HCT116 (cell line): ENCODE results near the gene PRR5L. TPM values are rescaled to one million over a fixed set of nuclear protein-coding genes. Genes with fewer than 3 reads are reported as not detected.

Experiments
- ATAC-seq: fragments of 200-7000 bp; cut with Tn5 transposase; 2 replicates; pipeline ENCODE4 v1.9.1; 2020; ENCODE audit warnings: mild to moderate bottlenecking, moderate library complexity
- BruUV-seq: library from RNA; stranded (reverse); fragments of 400-500 nt; replicated peaks from 2 replicates; lab custom pipeline; 2021; lab: Mats Ljungman, UMichigan
- CTCF ChIA-PET: fragments of 300-600 bp; sonication (Branson Sonifier 250); formaldehyde crosslinking; loops from one replicate; lab custom pipeline; 2021; ENCODE audit warnings: antibody characterized with exemption; lab: Charles Lee
- POLR2A ChIA-PET: fragments of 300-600, 350-600 bp; sonication (Branson Sonifier 250); formaldehyde crosslinking; loops from one replicate; lab custom pipeline; 2021; ENCODE audit warnings: antibody characterized with exemption; lab: Charles Lee
- RAD21 ChIA-PET, 2 experiments: fragments of 300-600 bp; sonication (Branson Sonifier 250); formaldehyde crosslinking; loops; one replicate each; lab custom pipeline; 2023; ENCODE audit warnings: low total read pairs in 2 of 2; ENCODE audit not compliant: uncharacterized antibody in 2 of 2, unreplicated experiment in 2 of 2, low non-redundant PET in 1 of 2; lab: Charles Lee
- DNase-seq: peaks from one replicate; pipeline ENCODE4 v3.0.0-alpha.2; 2010; ENCODE audit warnings: low read depth, low spot score
- H2AFZ ChIP-seq: fragments of 200-600 bp; shearing (Covaris generic), sonication (generic); 2 replicates; pipeline ENCODE4 v1.6.1; 2017; ENCODE audit warnings: low read depth, mixed run types, mixed read lengths, antibody characterized with exemption, low read length; ENCODE audit not compliant: poor library complexity, severe bottlenecking
- H3K27ac ChIP-seq: 2 replicates; pipeline ENCODE4 v1.5.1; 2012; ENCODE audit warnings: low read depth, low read length
- H3K27me3 ChIP-seq: fragments of 200-600 bp; sonication (generic); 2 replicates; pipeline ENCODE4 v1.6.1; 2016; ENCODE audit warnings: mixed run types, low read length, mixed read lengths; ENCODE audit not compliant: insufficient read depth
- H3K36me3 ChIP-seq, 2 experiments: fragments of 200-500 bp in 1 of 2; fragments of 200-600 bp in 1 of 2; sonication (Bioruptor generic) in 1 of 2; sonication (generic) in 1 of 2; 2 replicates each; pipeline versions ENCODE4 v1.5.1 to v1.6.1; 2014 to 2016; ENCODE audit warnings: low read length in 2 of 2, inconsistent platforms in 1 of 2, mixed read lengths in 1 of 2, mixed run types in 1 of 2; ENCODE audit not compliant: insufficient read depth in 2 of 2, control insufficient read depth in 1 of 2
- H3K4me1 ChIP-seq, 2 experiments: fragments of 200-600 bp in 1 of 2; sonication (generic) in 1 of 2; 2 replicates each; pipeline versions ENCODE4 v1.5.1 to v1.6.1; 2012 to 2017; ENCODE audit warnings: low read length in 2 of 2, inconsistent platforms in 1 of 2, mild to moderate bottlenecking in 1 of 2, mixed read lengths in 1 of 2, mixed run types in 1 of 2, moderate library complexity in 1 of 2; ENCODE audit not compliant: insufficient read depth in 2 of 2, control insufficient read depth in 1 of 2
- H3K4me2 ChIP-seq: fragments of 200-600 bp; sonication (generic); 2 replicates; pipeline ENCODE4 v1.6.1; 2017; ENCODE audit warnings: mixed run types, low read length, mixed read lengths
- H3K4me3 ChIP-seq, 2 experiments: fragments of 200-600 bp in 1 of 2; sonication (generic) in 1 of 2; replicated peaks in 1 of 2; 2 replicates each; pipeline ENCODE4 v1.5.1; 2011 to 2016; ENCODE audit warnings: low read length in 2 of 2, control low read depth in 1 of 2, low read depth in 1 of 2, mild to moderate bottlenecking in 1 of 2, mixed read lengths in 1 of 2, mixed run types in 1 of 2
- H3K79me2 ChIP-seq: fragments of 200-600 bp; sonication (generic); 2 replicates; pipeline ENCODE4 v1.6.1; 2017; ENCODE audit warnings: mild to moderate bottlenecking, mixed run types, low read length, moderate library complexity, mixed read lengths; ENCODE audit not compliant: insufficient read depth
- H3K9ac ChIP-seq: fragments of 200-600 bp; sonication (generic); 2 replicates; pipeline ENCODE4 v1.6.1; 2016; ENCODE audit warnings: low read length, mixed read lengths
- H3K9me2 ChIP-seq: fragments of 200-600 bp; sonication (generic), shearing (Covaris generic); 2 replicates; pipeline ENCODE4 v1.6.1; 2017; ENCODE audit warnings: mixed run types, mild to moderate bottlenecking, moderate library complexity; ENCODE audit not compliant: insufficient read depth
- H3K9me3 ChIP-seq, 2 experiments: fragments of 200-500 bp in 1 of 2; fragments of 200-600 bp in 1 of 2; sonication (Bioruptor generic) in 1 of 2; sonication (generic) in 1 of 2; 2 replicates each; pipeline ENCODE4 v1.6.1; 2014 to 2017; ENCODE audit warnings: low read length in 2 of 2, mixed read lengths in 2 of 2, inconsistent platforms in 1 of 2, low read depth in 1 of 2, mild to moderate bottlenecking in 1 of 2, mixed run types in 1 of 2, moderate library complexity in 1 of 2; ENCODE audit not compliant: control insufficient read depth in 1 of 2, insufficient read depth in 1 of 2
- H4K20me1 ChIP-seq: fragments of 200-600 bp; sonication (generic), shearing (Covaris generic); 2 replicates; pipeline ENCODE4 v1.6.1; 2017; ENCODE audit warnings: mixed run types, mild to moderate bottlenecking, moderate library complexity; ENCODE audit not compliant: insufficient read depth
- CBX3 ChIP-seq: IDR thresholded peaks from 2 replicates; pipeline ENCODE4 v1.6.1; 2012; ENCODE audit warnings: low read depth
- CEBPB ChIP-seq: IDR thresholded peaks from 2 replicates; pipeline ENCODE4 v1.6.1; 2012; ENCODE audit warnings: low read depth
- EGR1 ChIP-seq: IDR thresholded peaks from 2 replicates; pipeline ENCODE4 v1.6.1; 2012; ENCODE audit warnings: low read depth
- ELF1 ChIP-seq: IDR thresholded peaks from 2 replicates; pipeline ENCODE4 v1.6.1; 2012; ENCODE audit warnings: low read depth, borderline replicate concordance
- FOSL1 ChIP-seq: IDR thresholded peaks from 2 replicates; pipeline ENCODE4 v1.6.1; 2012; ENCODE audit warnings: low read depth
- JUND ChIP-seq: IDR thresholded peaks from 2 replicates; pipeline ENCODE4 v1.6.1; 2012
- POLR2A ChIP-seq: IDR thresholded peaks from 2 replicates; pipeline ENCODE4 v1.7.0; 2011; ENCODE audit warnings: borderline replicate concordance; ENCODE audit not compliant: insufficient read depth, insufficient read length; ENCODE audit errors: extremely low read depth
- POLR2AphosphoS5 ChIP-seq: IDR thresholded peaks from 2 replicates; pipeline ENCODE4 v1.6.1; 2011; ENCODE audit warnings: mild to moderate bottlenecking, low read depth, low read length, moderate library complexity
- SIN3A ChIP-seq: IDR thresholded peaks from 2 replicates; pipeline ENCODE4 v1.6.1; 2012; ENCODE audit warnings: low read depth
- SP1 ChIP-seq: IDR thresholded peaks from 2 replicates; pipeline ENCODE4 v1.6.1; 2012; ENCODE audit warnings: low read depth
- SRF ChIP-seq: IDR thresholded peaks from 2 replicates; pipeline ENCODE4 v1.6.1; 2012; ENCODE audit warnings: low read depth
- TCF7L2 ChIP-seq: IDR thresholded peaks from 2 replicates; pipeline ENCODE4 v1.7.0; 2011; ENCODE audit warnings: borderline replicate concordance, inconsistent platforms; ENCODE audit not compliant: insufficient read depth, insufficient read length; ENCODE audit errors: extremely low read depth
- YY1 ChIP-seq: IDR thresholded peaks from 2 replicates; pipeline ENCODE4 v1.6.1; 2011; ENCODE audit warnings: low read length, low read depth, moderate library complexity, mild to moderate bottlenecking; ENCODE audit not compliant: insufficient replicate concordance; ENCODE audit errors: extremely low read depth
- ZFX ChIP-seq: fragments of 450-650 bp; IDR thresholded peaks from 2 replicates; pipeline ENCODE4 v1.6.1; 2017
- ZNF274 ChIP-seq: fragments of 200-500 bp; sonication (Bioruptor generic); IDR thresholded peaks from 2 replicates; pipeline ENCODE4 v1.6.1; 2014; ENCODE audit warnings: mild to moderate bottlenecking, low read depth, low read length, inconsistent platforms
- intact Hi-C: fragments of 100-400 bp; cut with micrococcal nuclease; formaldehyde crosslinking; loops from 2 replicates; pipeline ENCODE4 v1.10.0; 2022
- total RNA-seq: library from RNA; stranded (reverse); gene quantifications from one replicate; pipeline ENCODE4 v1.2.1, GENCODE V29; 2021; ENCODE audit not compliant: unreplicated experiment
- TF ChIP-seq, protein P1 (sequence below), 3 experiments: fragments of 200-600 bp in 1 of 3; sonication (generic) in 1 of 3; IDR thresholded peaks in 2 of 3; conservative IDR thresholded peaks in 1 of 3; 2 replicates each; pipeline ENCODE4 v1.5.1; 2012 to 2017; ENCODE audit warnings: low read depth in 2 of 3, low read length in 2 of 3, antibody characterized with exemption in 1 of 3, borderline replicate concordance in 1 of 3, control low read depth in 1 of 3, mild to moderate bottlenecking in 1 of 3, mixed read lengths in 1 of 3, mixed run types in 1 of 3, moderate library complexity in 1 of 3; ENCODE audit not compliant: insufficient read depth in 1 of 3
- TF ChIP-seq, protein P2 (sequence below): IDR thresholded peaks from 2 replicates; pipeline ENCODE4 v1.6.1; 2012

The PRR5L gene
- total RNA-seq, 1 experiment from 2014 or later = 0.47 TPM

DNA sequence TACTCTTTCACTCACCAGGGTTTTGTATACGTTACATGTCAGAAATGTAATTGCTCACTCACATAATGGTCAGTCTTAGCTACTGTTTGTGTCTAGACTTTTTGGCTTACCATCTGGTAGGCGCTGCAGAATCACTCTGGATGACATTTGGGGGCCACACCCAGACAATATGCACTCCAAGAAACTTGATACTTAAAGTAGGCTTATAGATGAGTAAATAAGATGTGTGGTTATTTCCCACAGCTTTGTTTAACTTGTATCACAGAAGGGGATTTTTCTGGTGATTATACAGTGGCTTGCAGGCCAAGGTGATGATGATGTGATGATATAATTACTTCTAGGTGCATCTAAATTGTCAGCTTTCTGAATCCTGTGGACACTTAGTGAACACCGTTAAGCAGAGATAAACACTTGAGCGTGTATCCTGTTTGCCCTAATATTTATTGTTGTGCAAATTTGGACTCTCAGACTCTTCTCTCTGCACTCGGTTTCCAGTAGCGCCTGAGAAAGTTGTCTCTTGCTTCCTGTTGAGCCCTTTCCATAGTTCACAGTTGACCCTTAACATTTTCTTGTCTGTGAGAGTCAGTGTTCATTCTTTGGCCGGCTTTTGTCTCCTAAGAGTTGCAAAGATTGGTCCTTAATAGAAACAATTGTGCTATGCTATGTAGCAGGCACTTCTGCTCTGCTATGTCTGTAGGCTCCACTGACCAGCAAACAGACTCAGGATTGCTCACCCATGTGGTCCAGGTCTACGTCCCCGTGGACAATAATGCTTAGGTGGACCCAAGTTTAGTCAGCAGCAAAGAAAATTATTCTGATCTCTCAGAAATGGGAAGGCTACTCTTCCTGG lies 89.3 kb downstream of the PRR5L start:
- DNase-seq (no peak), ATAC-seq (no peak)
- CTCF ChIA-PET = no interaction called here
- H3K27ac ChIP-seq = no peak overlapping the region
- RAD21 ChIA-PET = no interaction called here
- no peaks in the 10 kb centered on the region for H3K36me3 ChIP-seq
- H3K4me2 ChIP-seq = no peak overlapping the region
- H3K4me1 ChIP-seq = no peaks in the 10 kb centered on the region
- H3K4me3 ChIP-seq = no peak overlapping the region
- TF ChIP-seq POLR2AphosphoS5 (no peak), CEBPB (no peak), ELF1 (no peak), YY1 (no peak), JUND (no peak), ZNF274 (no peak), ZFX (no peak)
- POLR2A ChIA-PET = no interaction called here
- intact Hi-C loops = no loop called here
- no peaks in the 10 kb centered on the region for H3K79me2 ChIP-seq
- no peaks in the 10 kb centered on the region for H3K9me3 ChIP-seq
- H3K27me3 ChIP-seq = no peaks in the 10 kb centered on the region
- no peak overlapping the region for H3K9ac ChIP-seq
- no peaks in the 10 kb centered on the region for H4K20me1 ChIP-seq
- H2AFZ ChIP-seq = no peak overlapping the region
- no peaks in the 10 kb centered on the region for H3K9me2 ChIP-seq
- BruUV-seq = no TSS peak

DNA sequence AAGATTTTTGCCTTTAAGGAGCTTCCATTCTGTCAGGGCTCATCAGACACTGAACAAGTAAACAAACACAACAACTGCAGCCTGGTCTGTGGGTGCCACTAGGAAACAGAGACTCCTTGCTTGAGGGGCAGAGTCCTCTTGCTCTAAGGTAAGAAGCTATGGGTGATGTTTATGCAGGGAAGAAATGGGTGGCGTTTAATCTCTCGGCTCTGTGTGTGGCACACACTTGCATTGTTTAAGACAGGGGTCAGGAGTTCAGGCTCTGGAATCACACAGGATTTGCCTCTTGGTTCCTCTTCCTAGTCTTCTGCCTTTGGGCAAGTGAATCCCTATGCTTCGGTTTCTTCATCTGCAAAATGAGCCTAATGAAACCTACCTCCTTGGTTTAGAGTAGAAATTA lies 90.3 kb downstream of the PRR5L start:
- RAD21 ChIA-PET = no interaction called here
- H3K4me1 ChIP-seq = no peaks in the 10 kb centered on the region
- H3K36me3 ChIP-seq = no peaks in the 10 kb centered on the region
- no peaks in the 10 kb centered on the region for H3K9me2 ChIP-seq
- no peak overlapping the region for H3K4me2 ChIP-seq
- no peak overlapping the region for H2AFZ ChIP-seq
- POLR2A ChIA-PET = no interaction called here
- H3K4me3 ChIP-seq = no peak overlapping the region
- intact Hi-C loops = no loop called here
- no peaks in the 10 kb centered on the region for H3K27me3 ChIP-seq
- H4K20me1 ChIP-seq = no peaks in the 10 kb centered on the region
- DNase-seq (no peak), ATAC-seq (no peak)
- CTCF ChIA-PET = no interaction called here
- no peak overlapping the region for H3K27ac ChIP-seq
- H3K9me3 ChIP-seq = no peaks in the 10 kb centered on the region
- H3K79me2 ChIP-seq = no peaks in the 10 kb centered on the region
- no peak overlapping the region for H3K9ac ChIP-seq
- BruUV-seq = no TSS peak
- TF ChIP-seq JUND (no peak), ELF1 (no peak), SIN3A (no peak), YY1 (no peak), FOSL1 (no peak), CBX3 (no peak), POLR2A (no peak), ZNF274 (no peak), EGR1 (no peak), SRF (no peak), SP1 (no peak), TCF7L2 (no peak)
- TF ChIP-seq, protein P1, sequence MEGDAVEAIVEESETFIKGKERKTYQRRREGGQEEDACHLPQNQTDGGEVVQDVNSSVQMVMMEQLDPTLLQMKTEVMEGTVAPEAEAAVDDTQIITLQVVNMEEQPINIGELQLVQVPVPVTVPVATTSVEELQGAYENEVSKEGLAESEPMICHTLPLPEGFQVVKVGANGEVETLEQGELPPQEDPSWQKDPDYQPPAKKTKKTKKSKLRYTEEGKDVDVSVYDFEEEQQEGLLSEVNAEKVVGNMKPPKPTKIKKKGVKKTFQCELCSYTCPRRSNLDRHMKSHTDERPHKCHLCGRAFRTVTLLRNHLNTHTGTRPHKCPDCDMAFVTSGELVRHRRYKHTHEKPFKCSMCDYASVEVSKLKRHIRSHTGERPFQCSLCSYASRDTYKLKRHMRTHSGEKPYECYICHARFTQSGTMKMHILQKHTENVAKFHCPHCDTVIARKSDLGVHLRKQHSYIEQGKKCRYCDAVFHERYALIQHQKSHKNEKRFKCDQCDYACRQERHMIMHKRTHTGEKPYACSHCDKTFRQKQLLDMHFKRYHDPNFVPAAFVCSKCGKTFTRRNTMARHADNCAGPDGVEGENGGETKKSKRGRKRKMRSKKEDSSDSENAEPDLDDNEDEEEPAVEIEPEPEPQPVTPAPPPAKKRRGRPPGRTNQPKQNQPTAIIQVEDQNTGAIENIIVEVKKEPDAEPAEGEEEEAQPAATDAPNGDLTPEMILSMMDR (IDR thresholded peaks at IDR 0.05 in 2 of 3, conservative IDR thresholded peaks at IDR 0.05 in 1 of 3; ENCODE audit: borderline replicate concordance in 1 of 3, insufficient read depth in 1 of 3, low read depth in 2 of 3, low read length in 2 of 3) = no peak
- TF ChIP-seq, protein P2, sequence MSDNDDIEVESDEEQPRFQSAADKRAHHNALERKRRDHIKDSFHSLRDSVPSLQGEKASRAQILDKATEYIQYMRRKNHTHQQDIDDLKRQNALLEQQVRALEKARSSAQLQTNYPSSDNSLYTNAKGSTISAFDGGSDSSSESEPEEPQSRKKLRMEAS = no peak
